Sigmoid colon (tissue), 3 donors: Measurements from ENCODE around the gene PLEKHG3.

ENCODE experiments used
- POLR2A ChIP-seq, 2 donors: fragments of 450-650 bp; IDR thresholded peaks; one replicate each; pipeline ENCODE4 v1.6.1; 2016; ENCODE audit warnings: antibody characterized with exemption in 2 of 2, mild to moderate bottlenecking in 2 of 2, moderate library complexity in 2 of 2
- TF ChIP-seq, protein P1 (sequence below), 4 experiments: fragments of 450-650 bp in 3 of 4; fragments of 200-600 bp in 1 of 4; IDR thresholded peaks; one replicate each; pipeline ENCODE4 v1.5.1; 2016 to 2019; ENCODE audit warnings: antibody characterized with exemption in 4 of 4, mild to moderate bottlenecking in 3 of 4, moderate library complexity in 2 of 4

DNA sequence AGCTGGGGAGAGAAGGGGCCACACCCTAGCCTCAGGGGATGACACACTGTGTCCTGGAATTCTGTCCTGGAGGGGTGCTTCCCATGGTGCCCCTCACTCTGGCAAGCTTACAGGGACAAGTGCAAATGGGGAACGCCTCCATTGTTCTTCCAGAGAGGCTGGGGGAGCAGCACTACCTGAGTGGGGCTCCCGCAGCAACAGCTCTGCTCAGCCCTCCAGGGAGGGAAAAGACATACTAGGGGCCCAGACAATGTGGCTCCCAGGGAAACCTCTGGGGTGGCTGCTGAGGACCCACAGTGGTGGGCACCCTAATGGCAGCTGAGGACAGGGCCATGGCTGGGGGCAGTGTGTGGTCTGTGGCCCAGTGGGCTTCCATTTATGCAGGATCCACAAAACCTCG lies 69.4 kb downstream of the PLEKHG3 start:
- TF ChIP-seq, protein P1, sequence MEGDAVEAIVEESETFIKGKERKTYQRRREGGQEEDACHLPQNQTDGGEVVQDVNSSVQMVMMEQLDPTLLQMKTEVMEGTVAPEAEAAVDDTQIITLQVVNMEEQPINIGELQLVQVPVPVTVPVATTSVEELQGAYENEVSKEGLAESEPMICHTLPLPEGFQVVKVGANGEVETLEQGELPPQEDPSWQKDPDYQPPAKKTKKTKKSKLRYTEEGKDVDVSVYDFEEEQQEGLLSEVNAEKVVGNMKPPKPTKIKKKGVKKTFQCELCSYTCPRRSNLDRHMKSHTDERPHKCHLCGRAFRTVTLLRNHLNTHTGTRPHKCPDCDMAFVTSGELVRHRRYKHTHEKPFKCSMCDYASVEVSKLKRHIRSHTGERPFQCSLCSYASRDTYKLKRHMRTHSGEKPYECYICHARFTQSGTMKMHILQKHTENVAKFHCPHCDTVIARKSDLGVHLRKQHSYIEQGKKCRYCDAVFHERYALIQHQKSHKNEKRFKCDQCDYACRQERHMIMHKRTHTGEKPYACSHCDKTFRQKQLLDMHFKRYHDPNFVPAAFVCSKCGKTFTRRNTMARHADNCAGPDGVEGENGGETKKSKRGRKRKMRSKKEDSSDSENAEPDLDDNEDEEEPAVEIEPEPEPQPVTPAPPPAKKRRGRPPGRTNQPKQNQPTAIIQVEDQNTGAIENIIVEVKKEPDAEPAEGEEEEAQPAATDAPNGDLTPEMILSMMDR (IDR thresholded peaks at IDR 0.05): no peak
- no peak for TF ChIP-seq POLR2A (IDR thresholded peaks at IDR 0.05)
